GM19099 (cell line): ENCODE results near the gene MAP3K7.

ENCODE experiments used
- POLR2A ChIP-seq: IDR thresholded peaks from 3 replicates; pipeline ENCODE4 v1.6.1; 2011; ENCODE audit warnings: low read depth; ENCODE audit not compliant: insufficient read length; ENCODE audit errors: extremely low read depth

Gene MAP3K7

DNA sequence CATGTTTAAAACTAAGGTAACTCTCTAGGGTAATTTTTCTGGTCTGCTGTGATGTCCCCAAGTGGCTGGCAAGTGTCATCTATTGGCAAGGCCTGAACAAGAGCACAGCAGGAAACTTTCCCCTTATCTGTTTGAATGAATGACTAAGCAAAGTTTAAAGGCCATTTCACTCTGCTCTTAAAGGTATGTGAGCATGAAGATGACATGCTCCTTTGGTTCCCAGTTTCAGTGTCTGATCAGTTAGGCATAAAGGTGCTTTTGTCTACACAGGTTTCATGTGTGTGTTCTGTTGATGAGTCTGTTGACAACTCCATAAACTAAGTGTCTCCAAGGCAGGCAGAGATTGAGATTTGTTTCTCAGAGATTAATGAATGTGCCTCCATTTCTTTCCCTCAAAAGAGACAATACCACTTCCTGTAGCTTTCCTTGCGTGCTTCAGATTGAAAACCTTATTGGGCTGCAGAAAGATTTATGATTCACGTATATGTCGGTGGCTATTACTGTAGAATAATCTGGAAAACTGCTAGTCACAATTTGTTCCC lies 83.9 kb downstream of the MAP3K7 start:
- no peak for TF ChIP-seq POLR2A

GRCh38 chr6:90502381-90502780 lies 84.5 kb downstream of the MAP3K7 start:
- no peak for TF ChIP-seq POLR2A

GRCh38 chr6:90500458-90500857 lies 86.4 kb downstream of the MAP3K7 start:
- no peak for TF ChIP-seq POLR2A

DNA sequence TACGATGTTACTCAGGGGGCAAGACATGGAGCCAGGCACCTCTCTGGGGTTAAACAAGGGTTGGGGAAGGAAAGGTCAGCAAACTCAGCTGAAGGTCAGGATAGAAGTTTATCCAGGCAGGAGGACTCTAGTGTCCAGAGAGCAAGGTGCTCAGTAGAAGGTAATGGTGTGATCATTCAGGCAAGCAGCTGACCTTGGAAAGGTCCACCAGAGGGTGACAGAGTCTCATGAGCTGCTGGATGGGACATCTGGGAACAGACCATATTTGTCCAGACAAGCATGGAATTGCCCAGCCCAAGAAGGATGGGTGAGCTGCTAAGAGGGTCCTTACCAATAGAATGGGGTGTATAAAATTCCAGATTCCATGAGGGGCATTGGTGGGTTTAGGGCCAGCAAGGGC lies 89.5 kb downstream of the MAP3K7 start:
- TF ChIP-seq POLR2A = no peak

DNA sequence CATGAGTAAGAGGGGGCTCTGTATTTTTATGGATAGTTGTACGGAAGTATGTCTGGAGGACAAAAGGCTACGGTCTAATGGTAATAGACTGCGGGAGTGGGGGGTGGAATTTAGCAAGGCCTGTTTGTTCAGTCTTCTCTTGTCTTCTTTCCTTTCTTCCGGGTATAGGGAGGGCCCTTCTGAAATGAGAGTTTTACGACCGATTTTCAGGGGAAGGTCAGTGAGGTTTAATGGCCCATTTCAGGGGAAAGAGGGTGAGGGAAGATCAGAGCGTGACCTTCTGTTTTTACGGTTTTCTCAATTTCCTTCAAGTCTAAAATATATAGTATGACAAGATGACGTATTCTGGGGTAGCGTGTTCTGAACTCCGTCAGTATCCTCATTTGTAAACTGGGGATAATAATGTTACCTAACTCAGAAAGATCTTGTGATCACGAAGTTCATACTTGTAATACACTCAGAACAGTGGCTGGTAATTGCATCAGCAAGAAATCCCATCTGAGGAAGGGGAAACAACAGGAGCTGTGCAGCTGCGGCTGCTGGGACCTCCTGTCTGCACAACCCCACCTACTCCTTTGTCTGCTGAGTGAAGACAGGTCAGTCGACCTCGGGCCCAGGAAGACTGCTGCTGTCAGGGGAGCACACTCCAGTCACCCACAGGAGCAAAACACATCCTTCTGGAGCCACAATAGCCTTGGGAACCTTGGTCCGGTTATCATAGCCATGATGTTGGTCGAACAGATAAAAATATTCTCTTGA lies 90.4 kb downstream of the MAP3K7 start:
- TF ChIP-seq POLR2A = no peak

GRCh38 chr6:90495216-90495817 lies 91.6 kb downstream of the MAP3K7 start:
- TF ChIP-seq POLR2A = no peak

DNA sequence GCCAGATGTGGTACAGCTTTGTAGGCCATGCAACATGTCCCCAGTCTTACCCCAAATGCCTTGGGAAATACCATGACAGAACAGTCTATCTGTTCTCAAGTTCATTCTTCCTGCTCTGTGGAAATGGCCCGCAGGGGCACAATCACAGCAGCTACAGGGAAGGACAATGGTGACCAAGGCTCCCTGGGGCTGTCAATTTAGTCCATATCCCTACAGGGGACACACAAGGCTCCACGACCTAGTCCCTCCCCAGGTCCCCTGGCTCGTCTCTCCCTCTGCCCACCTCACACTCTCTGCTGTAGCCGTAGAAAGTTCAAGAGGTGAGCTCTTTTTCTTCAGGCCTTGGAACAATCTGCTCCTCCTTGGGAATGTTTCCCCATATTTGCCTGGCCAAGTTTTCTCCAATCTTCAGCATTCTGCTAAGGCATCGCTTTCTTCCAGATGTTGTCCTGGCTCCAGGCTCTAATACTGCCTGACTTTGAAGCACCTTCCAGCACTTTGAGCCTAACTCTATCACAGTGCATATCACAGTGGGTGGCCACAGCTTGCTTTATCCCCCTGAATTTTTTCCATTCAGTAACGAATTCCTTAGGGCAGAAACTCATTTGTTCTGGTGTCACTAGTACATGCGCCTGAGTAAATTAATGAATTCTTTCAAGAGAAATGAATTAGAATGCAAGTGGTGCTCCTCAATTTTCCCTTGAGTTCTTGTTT lies 92.6 kb downstream of the MAP3K7 start:
- no peak for TF ChIP-seq POLR2A

DNA sequence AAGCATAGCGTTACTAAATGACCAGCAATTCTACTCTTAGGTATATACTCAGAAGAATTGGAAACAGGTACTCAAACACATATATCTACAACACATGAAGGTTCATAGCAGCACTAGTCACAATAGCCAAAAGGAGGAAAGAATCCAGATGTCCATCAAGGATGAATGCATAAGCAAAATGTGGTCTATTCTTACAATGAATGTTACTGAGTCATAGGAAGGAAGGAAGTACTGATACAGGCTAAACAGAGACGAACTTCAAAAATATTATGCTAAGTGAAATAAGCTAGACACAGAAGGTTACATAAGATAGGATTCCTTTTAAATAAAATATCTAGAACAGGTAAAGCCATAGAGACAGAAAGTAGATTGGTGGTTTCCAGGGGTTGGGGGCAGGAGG lies 93.5 kb downstream of the MAP3K7 start:
- TF ChIP-seq POLR2A = no peak

- TF ChIP-seq POLR2A = no peak
These were observed 94.1 kb downstream of the MAP3K7 start for GRCh38 chr6:90492798-90493197.

DNA sequence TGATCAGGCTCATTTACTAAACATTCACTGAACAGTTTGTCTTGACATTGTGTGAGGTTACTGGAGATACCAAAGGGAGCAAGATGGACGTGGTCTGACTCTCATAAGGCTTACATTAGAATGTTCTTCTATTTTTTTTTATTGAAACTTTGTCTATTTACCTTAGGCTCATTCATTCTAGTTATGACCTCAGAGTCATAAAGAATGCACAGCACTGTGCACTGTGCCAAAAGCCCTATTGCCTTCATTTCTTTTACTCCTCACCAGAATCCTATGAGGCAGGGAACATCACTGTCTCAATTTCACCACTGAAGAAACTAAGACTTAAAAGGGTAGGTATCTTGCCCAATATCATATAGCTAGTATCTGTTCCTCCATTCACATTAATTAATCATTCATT lies 94.5 kb downstream of the MAP3K7 start:
- TF ChIP-seq POLR2A = no peak

DNA sequence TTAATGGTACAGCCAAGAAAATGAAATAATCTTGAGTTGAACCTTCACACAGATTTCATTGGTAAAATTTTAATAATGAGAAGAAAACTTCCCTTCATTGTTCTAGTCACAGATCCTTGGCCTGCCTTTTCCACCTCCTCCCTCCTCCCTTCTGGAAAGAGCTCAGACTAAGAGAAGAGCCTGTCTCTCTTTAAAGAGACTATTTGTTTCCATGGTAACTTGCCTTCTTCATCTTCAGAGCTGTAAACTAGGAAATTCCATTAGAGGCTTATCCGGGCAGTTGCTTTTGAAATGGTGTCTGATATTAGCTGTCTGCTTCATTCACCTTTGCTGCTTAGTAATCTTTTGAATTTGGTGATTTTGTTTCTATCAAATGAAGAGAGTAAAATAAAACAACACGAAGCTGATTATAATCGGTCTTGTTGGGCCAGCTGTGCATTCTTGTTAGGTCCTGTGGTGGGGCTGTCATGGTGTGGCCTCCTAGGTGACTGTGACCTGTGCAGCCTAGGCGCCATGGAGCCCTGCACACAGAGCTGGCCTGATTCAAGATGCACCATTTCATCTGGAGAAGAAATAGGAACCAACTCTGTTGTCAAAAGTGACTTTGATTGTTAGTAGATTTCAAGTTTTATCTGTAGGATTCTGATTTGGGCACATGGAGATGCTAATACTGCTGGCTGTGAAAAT lies 96.7 kb downstream of the MAP3K7 start:
- TF ChIP-seq POLR2A = no peak

GRCh38 chr6:90488816-90489215 lies 98.1 kb downstream of the MAP3K7 start:
- no peak for TF ChIP-seq POLR2A

GRCh38 chr6:90485635-90486277 lies 101.1 kb downstream of the MAP3K7 start:
- TF ChIP-seq POLR2A = no peak

GRCh38 chr6:90484903-90485302 lies 102.0 kb downstream of the MAP3K7 start:
- TF ChIP-seq POLR2A = no peak

GRCh38 chr6:90484385-90484784 lies 102.5 kb downstream of the MAP3K7 start:
- TF ChIP-seq POLR2A = no peak

GRCh38 chr6:90483956-90484355 lies 102.9 kb downstream of the MAP3K7 start:
- TF ChIP-seq POLR2A = no peak
